Natural killer cell (primary cell): ENCODE results near the gene SECTM1. TPM values are rescaled to one million over a fixed set of nuclear protein-coding genes. Genes with fewer than 3 reads are reported as not detected.
A peak's percentile ranks its signal among the peaks of the same experiment; 100 is the strongest.

Experiments used
- ATAC-seq, 3 donors: fragments of 150-1000 bp in 2 of 3; fragments of 200-7000 bp in 1 of 3; cut with Tn5 transposase; 1 replicate in 1 of 3; 2 replicates in 2 of 3; pipeline ENCODE4 v1.10.0; 2021; ENCODE audit warnings: mild to moderate bottlenecking in 2 of 3, moderate library complexity in 2 of 3
- DNase-seq, 2 donors: peaks; one replicate each; pipeline versions ENCODE4 v3.0.0 to v3.0.0-alpha.2; 2013 to 2021; ENCODE audit warnings: mixed read lengths in 1 of 2
- H3K27ac ChIP-seq: one replicate; pipeline ENCODE4 v1.5.1; 2013; ENCODE audit warnings: mild to moderate bottlenecking, low read length
- H3K27me3 ChIP-seq: one replicate; pipeline ENCODE4 v1.6.1; 2013; ENCODE audit warnings: low read length; ENCODE audit not compliant: control insufficient read depth, insufficient read depth
- H3K36me3 ChIP-seq: one replicate; pipeline ENCODE4 v1.6.1; 2013; ENCODE audit warnings: low read length; ENCODE audit not compliant: control insufficient read depth, insufficient read depth
- H3K4me1 ChIP-seq: one replicate; pipeline ENCODE4 v1.6.1; 2013; ENCODE audit warnings: low read length; ENCODE audit not compliant: control insufficient read depth, insufficient read depth
- H3K4me3 ChIP-seq: one replicate; pipeline ENCODE4 v1.5.1; 2013; ENCODE audit warnings: low read length
- H3K9me3 ChIP-seq: one replicate; pipeline ENCODE4 v1.6.1; 2013; ENCODE audit warnings: low read length; ENCODE audit not compliant: control insufficient read depth, insufficient read depth
- H3K27ac Mint-ChIP-seq, 2 donors: one replicate each; pipeline ENCODE4 v1.8.0; 2022; ENCODE audit warnings: mild to moderate bottlenecking in 2 of 2, mixed read lengths in 2 of 2, moderate library complexity in 1 of 2
- H3K27me3 Mint-ChIP-seq, 2 donors: one replicate each; pipeline ENCODE4 v1.8.0; 2022; ENCODE audit warnings: low read depth in 2 of 2, mixed read lengths in 2 of 2
- H3K36me3 Mint-ChIP-seq: one replicate; pipeline ENCODE4 v1.8.0; 2022; ENCODE audit warnings: mixed read lengths
- H3K4me1 Mint-ChIP-seq, 2 donors: one replicate each; pipeline ENCODE4 v1.8.0; 2022; ENCODE audit warnings: mixed read lengths in 2 of 2
- H3K4me3 Mint-ChIP-seq: one replicate; pipeline ENCODE4 v1.8.0; 2022; ENCODE audit warnings: mild to moderate bottlenecking, moderate library complexity, mixed read lengths
- H3K9me3 Mint-ChIP-seq, 2 donors: one replicate each; pipeline ENCODE4 v1.8.0; 2022; ENCODE audit warnings: mixed read lengths in 2 of 2
- WGBS: methylation state at CpG from one replicate; pipeline ENCODE4 v1.1.7; 2013; ENCODE audit warnings: missing lambda C conversion rate; ENCODE audit not compliant: insufficient coverage; 5-methylcytosine and 5-hydroxymethylcytosine counted together
- intact Hi-C: fragments of 100-400 bp; cut with micrococcal nuclease; formaldehyde crosslinking; loops from one replicate; pipeline ENCODE4 v1.14.2; 2022
- total RNA-seq, 4 donors: library from RNA; stranded (reverse); fragments of 120-200 nt in 1 of 4; gene quantifications; one replicate each; pipeline versions ENCODE4 v1.2.3 to v1.2.4, GENCODE V29; 2013 to 2022
- TF ChIP-seq, protein P1 (sequence below): fragments of 200-600 bp; IDR thresholded peaks from one replicate; pipeline ENCODE4 v1.8.0; 2022; ENCODE audit warnings: antibody characterized with exemption

The SECTM1 gene
- total RNA-seq, 3 donors from 2014 or later (not counting 1 experiment from before 2014, with no cell fraction given), result 3.6 to 11.2 (median 6.3) TPM

DNA sequence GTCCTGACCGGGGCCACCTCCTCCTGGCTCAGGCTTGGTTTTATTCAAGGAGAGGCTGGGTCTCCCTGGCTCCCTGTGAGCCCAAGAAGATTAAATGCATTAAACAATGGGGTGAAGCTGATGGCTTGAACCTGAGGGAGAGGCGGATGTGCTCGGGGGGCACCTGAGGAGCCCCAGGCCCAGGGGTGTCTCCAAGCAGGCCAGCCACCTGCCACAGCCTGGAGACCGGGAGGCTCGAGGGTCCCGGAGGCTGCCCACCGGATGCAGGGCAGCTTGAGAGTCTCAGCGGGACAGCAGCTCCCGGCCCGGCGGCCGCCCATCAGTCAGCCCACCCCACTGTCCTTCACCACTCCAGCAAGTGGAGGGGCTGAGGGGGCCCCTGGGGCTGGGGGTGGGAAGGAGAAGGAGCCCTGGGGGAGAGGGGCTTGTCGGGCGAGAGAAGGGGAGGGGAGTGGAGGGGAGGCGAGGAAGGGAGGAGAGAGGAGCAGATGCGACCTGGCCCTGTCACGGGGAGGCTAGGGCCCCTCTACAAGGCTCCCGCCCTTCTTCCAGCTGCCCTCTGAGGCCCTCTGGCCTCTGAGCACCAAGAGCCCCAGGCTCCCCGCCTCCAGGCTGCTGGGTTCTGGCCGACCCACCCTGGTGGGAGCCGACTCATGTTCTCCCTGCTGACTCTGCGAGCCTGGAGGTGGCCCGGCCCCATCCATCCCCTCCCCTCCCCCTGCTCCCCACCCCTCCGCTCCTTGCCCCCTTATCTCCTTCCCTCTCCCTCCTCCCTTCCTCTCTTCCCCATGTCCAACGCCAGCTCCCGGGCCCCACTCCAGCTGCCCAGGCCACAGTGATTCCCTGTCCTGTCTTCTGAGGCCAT is 29.4 kb downstream of the SECTM1 start:
- ATAC-seq (no peak), DNase-seq (no peak)
- Mint-ChIP-seq H3K27ac (peak overlapping the region; percentile 99), H3K4me3 (peak overlapping the region; percentile 85), H3K4me1 (peaks cover 56 to 86% of the 10 kb centered on the region in 2 donors), H3K36me3 (no peaks in the 10 kb centered on the region), H3K27me3 (no peaks in the 10 kb centered on the region), H3K9me3 (no peaks in the 10 kb centered on the region)
- intact Hi-C loops, result loop anchor here (2.0 kb wide), 1 partner anchor 13 kb away; the partner anchor contains the start of gene CD7
- Histone ChIP-seq H3K27me3 (no peaks in the 10 kb centered on the region), H3K4me1 (peaks cover 89% of the 10 kb centered on the region), H3K27ac (peak overlapping the region; percentile 78), H3K36me3 (no peaks in the 10 kb centered on the region), H3K4me3 (no peak overlapping the region), H3K9me3 (no peaks in the 10 kb centered on the region)
- 84% methylated on average over 23 of the region's 26 CpGs for WGBS
- TF ChIP-seq, protein P1, sequence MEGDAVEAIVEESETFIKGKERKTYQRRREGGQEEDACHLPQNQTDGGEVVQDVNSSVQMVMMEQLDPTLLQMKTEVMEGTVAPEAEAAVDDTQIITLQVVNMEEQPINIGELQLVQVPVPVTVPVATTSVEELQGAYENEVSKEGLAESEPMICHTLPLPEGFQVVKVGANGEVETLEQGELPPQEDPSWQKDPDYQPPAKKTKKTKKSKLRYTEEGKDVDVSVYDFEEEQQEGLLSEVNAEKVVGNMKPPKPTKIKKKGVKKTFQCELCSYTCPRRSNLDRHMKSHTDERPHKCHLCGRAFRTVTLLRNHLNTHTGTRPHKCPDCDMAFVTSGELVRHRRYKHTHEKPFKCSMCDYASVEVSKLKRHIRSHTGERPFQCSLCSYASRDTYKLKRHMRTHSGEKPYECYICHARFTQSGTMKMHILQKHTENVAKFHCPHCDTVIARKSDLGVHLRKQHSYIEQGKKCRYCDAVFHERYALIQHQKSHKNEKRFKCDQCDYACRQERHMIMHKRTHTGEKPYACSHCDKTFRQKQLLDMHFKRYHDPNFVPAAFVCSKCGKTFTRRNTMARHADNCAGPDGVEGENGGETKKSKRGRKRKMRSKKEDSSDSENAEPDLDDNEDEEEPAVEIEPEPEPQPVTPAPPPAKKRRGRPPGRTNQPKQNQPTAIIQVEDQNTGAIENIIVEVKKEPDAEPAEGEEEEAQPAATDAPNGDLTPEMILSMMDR, result no peak

DNA sequence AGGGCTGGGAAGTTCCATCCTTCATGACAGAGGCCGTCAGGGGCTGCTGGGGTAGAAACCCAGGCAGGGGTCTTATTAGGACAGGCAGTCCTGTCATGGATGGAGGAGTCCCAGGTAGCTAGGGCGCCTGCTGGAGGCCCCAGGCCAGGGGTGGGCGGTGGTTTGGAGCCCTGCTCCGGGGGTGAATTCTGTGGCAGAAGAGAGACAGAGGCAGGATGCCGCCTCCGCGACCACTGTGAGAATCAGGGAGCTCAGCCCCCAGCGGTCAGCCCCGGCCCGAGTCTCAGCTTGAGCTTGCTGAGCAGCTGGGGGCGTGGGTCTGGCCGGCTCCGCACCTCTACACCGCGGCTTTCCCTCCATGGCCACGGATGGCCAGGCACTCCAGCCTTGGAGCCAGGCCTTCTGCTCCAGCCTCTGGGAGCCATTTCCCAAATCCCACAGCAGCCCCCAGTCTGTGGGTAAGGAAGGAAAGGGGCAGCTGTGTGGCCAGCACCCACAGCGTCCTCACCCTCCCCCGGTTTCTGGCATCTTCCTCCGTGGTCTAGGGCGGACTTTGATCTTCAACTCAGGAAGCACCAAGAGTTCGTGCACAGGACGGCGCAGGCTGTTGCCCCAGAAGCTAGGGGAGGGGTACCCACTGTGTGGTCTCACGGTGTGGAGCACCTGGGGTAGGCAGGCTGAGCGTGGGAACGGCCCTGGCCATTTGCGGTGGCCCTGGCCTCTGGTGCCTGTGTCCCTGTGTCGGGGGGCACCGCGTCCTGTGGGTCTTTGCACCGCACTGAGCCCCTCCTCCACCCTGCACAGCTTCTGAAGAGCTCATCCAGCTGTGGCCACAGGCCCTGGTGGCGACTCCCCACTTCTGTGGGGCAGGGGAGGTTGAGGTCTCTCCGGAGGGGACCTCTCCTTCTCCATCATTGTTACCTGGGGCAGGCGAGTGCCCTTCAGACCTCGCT is 30.3 kb downstream of the SECTM1 start:
- H3K27ac ChIP-seq, result peak overlapping the region; percentile 78
- Mint-ChIP-seq H3K36me3 (no peaks in the 10 kb centered on the region), H3K27ac (peak overlapping the region; percentile 99), H3K4me3 (peak overlapping the region; percentile 85), H3K4me1 (peaks cover 66 to 88% of the 10 kb centered on the region in 2 donors), H3K9me3 (no peaks in the 10 kb centered on the region), H3K27me3 (no peaks in the 10 kb centered on the region)
- no peaks in the 10 kb centered on the region for H3K9me3 ChIP-seq
- H3K4me3 ChIP-seq, result peak overlapping the region; percentile 6
- H3K36me3 ChIP-seq, result no peaks in the 10 kb centered on the region
- H3K4me1 ChIP-seq, result peaks cover 98% of the 10 kb centered on the region
- TF ChIP-seq, protein P1, result no peak
- intact Hi-C loops, result loop anchor here (2.0 kb wide), 1 partner anchor 14 kb away; the partner anchor contains the start of gene CD7
- peak; percentile 27 to 31 (median 30) for ATAC-seq
- peak in 1 of 2 donors; percentile 78 for DNase-seq
- WGBS, result 16% methylated on average over 34 of the region's 35 CpGs
- no peaks in the 10 kb centered on the region for H3K27me3 ChIP-seq

DNA sequence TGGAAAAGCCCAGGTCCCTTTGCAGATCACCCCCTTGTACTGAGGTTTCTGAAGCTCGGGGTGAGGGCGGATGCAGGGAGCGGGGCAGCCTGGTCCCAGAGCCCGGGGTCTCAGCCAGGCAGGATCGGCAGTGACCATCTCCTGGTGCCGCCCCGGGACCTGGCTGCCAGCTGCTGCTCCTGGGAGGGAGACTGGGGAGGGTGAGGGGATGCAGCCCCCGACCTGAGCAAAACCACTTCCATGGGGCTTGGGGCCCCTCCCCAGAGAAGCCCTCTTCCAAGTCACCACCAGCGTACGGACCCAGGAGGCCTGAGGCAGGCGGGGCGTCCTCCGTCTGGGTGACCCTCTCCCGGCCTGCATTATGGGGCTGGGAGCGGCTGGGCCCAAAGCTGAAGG is 31.0 kb downstream of the SECTM1 start:
- peak overlapping the region; percentile 2 for H3K4me3 ChIP-seq
- Mint-ChIP-seq H3K9me3 (no peaks in the 10 kb centered on the region), H3K4me3 (peak overlapping the region; percentile 85), H3K4me1 (peaks cover 67 to 90% of the 10 kb centered on the region in 2 donors), H3K36me3 (no peaks in the 10 kb centered on the region), H3K27ac (peak overlapping the region; percentile 99), H3K27me3 (no peaks in the 10 kb centered on the region)
- TF ChIP-seq, protein P1, result no peak
- no peak for DNase-seq
- no peaks in the 10 kb centered on the region for H3K9me3 ChIP-seq
- H3K27me3 ChIP-seq, result no peaks in the 10 kb centered on the region
- H3K4me1 ChIP-seq, result peaks cover 100% of the 10 kb centered on the region
- no peaks in the 10 kb centered on the region for H3K36me3 ChIP-seq
- intact Hi-C loops, result loop anchor here (2.0 kb wide), 1 partner anchor 14 kb away; the partner anchor contains the start of gene CD7
- no peak for ATAC-seq
- peak overlapping the region; percentile 78 for H3K27ac ChIP-seq
- WGBS, result 50% methylated on average over 15 of the region's 15 CpGs
